IMR-90 (cell line): ENCODE results near the gene GNAI2.

Source experiments
- BHLHE40 ChIP-seq: fragments of 150-350 bp; IDR thresholded peaks from 2 replicates; pipeline ENCODE4 v1.6.1; 2016; ENCODE audit warnings: mild to moderate bottlenecking, low read depth, low read length
- CEBPB ChIP-seq: IDR thresholded peaks from 2 replicates; pipeline ENCODE4 v1.6.1; 2012; ENCODE audit warnings: low read depth, low read length, improper control_type of control experiment
- CHD1 ChIP-seq: IDR thresholded peaks from 2 replicates; pipeline ENCODE4 v1.6.1; 2012; ENCODE audit warnings: low read depth, low read length, improper control_type of control experiment
- FOS ChIP-seq: fragments of 150-350 bp; IDR thresholded peaks from 2 replicates; pipeline ENCODE4 v1.6.1; 2016; ENCODE audit warnings: low read depth, low read length
- POLR2A ChIP-seq: IDR thresholded peaks from 2 replicates; pipeline ENCODE4 v1.6.1; 2012; ENCODE audit warnings: mild to moderate bottlenecking, low read depth, low read length
- RAD21 ChIP-seq: IDR thresholded peaks from 2 replicates; pipeline ENCODE4 v1.6.1; 2012; ENCODE audit warnings: low read length, improper control_type of control experiment
- RCOR1 ChIP-seq: IDR thresholded peaks from 2 replicates; pipeline ENCODE4 v1.6.1; 2012; ENCODE audit warnings: mild to moderate bottlenecking, low read length, improper control_type of control experiment; ENCODE audit not compliant: insufficient replicate concordance
- RFX5 ChIP-seq: IDR thresholded peaks from 2 replicates; pipeline ENCODE4 v1.8.0; 2012; ENCODE audit warnings: low read depth, mild to moderate bottlenecking, low read length, moderate library complexity
- SMC3 ChIP-seq: fragments of 150-350 bp; IDR thresholded peaks from 2 replicates; pipeline ENCODE4 v1.6.1; 2016; ENCODE audit warnings: low read depth, mild to moderate bottlenecking, antibody characterized with exemption, low read length, moderate library complexity
- TF ChIP-seq, protein P1 (sequence below): conservative IDR thresholded peaks from 2 replicates; pipeline ENCODE4 v1.5.1; 2012; ENCODE audit warnings: mild to moderate bottlenecking, low read depth, low read length, improper control_type of control experiment
- TF ChIP-seq, protein P2 (sequence below): fragments of 150-350 bp; IDR thresholded peaks from 2 replicates; pipeline ENCODE4 v1.6.1; 2017; ENCODE audit warnings: mild to moderate bottlenecking, antibody characterized with exemption, low read length, low read depth

DNA sequence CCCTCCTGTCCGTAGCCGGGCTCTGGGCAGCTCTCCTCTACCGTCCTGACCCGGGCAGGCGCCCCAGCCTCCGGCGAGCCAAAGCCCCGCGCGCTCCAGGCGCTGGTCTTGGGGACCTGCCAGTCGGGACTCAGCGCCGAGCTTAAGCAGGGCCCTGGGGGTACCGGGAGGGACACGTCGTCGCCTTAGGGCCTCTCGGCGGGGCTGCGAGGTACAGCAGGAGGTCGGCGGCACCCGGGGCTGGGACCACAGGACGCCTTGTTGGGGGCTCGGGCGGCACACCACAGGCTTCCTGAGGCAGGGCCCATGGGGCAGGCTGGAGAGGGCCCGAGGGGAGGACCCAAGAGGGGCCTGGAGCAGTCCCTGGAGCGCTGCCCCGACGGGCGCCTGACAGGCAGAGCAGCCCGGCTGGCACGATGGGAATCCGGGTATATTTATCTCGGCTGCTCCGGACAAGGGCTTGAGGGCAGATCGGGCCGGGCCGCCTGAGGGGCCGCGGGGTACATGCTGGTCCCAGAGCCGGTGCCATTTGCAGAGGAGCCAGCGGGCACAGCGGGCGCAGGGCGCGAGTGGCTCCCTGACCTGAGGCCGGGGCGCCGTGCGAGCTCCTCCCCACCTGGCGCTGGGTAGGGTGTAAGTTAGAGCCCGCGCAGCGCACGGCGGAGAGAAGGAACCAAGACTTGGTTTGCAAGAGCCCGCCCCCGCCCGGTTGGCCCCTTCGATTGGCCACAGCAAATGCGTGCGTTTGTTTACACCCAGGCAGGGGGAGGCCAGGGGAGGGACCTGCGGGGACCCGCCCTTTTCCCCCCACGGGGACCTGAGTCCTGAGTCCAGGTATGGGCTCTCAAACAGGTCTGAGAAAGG, 30.4 kb upstream of the GNAI2 start:
- TF ChIP-seq CEBPB (no peak), RAD21 (no peak), RFX5 (no peak), POLR2A (no peak), RCOR1 (no peak), BHLHE40 (no peak), SMC3 (no peak), CHD1 (no peak), FOS (no peak)
- TF ChIP-seq, protein P1, sequence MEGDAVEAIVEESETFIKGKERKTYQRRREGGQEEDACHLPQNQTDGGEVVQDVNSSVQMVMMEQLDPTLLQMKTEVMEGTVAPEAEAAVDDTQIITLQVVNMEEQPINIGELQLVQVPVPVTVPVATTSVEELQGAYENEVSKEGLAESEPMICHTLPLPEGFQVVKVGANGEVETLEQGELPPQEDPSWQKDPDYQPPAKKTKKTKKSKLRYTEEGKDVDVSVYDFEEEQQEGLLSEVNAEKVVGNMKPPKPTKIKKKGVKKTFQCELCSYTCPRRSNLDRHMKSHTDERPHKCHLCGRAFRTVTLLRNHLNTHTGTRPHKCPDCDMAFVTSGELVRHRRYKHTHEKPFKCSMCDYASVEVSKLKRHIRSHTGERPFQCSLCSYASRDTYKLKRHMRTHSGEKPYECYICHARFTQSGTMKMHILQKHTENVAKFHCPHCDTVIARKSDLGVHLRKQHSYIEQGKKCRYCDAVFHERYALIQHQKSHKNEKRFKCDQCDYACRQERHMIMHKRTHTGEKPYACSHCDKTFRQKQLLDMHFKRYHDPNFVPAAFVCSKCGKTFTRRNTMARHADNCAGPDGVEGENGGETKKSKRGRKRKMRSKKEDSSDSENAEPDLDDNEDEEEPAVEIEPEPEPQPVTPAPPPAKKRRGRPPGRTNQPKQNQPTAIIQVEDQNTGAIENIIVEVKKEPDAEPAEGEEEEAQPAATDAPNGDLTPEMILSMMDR, result no peak
- TF ChIP-seq, protein P2, sequence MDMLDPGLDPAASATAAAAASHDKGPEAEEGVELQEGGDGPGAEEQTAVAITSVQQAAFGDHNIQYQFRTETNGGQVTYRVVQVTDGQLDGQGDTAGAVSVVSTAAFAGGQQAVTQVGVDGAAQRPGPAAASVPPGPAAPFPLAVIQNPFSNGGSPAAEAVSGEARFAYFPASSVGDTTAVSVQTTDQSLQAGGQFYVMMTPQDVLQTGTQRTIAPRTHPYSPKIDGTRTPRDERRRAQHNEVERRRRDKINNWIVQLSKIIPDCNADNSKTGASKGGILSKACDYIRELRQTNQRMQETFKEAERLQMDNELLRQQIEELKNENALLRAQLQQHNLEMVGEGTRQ, result no peak
